Central memory CD4-positive, alpha-beta T cell (primary cell): ENCODE data around the gene CRACR2A.

Source experiments
- DNase-seq: peaks from one replicate; pipeline ENCODE4 v3.0.0; 2022

The CRACR2A gene

GRCh38 chr12:3594966-3595365 lies 157.9 kb downstream of the CRACR2A start:
- no peak for DNase-seq

- DNase-seq, result no peak
These were observed 158.9 kb downstream of the CRACR2A start for GRCh38 chr12:3593906-3594483.

DNA sequence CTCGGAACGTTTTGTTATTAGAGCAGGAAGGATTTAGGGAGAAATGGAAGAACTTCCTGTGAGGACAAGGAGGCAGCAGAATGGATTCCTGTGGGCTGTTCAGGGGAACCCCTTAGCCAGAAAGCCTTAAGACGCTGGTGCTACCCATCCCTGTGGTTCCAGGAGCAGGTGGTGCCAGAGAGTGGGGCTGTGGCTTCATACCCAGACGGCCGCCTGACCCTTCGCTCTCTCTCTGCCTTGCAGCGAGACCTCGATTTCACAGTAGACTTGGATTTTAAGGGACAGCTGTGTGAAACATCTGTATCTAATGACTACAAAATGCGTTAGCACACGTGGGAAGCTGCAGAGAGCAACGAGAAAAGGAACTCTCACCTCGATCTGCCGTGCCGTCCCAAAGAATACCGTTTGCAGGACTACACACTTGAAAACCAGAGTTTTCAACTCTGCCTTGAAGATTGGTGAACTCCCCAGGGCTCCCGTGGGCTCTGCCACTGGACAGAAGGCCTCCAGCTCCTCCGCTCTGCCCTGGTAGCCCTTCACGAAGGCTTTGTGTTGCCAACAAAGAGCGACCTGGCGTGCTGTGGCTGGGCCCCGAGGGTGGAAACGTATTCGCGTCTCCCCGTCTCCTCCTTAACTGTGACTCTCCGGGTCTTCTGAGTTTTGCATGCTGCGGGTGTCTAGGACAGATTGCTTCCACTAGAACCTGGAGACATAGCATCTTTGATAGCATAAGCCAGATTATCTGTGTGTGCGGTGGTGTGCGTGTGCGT lies 159.9 kb downstream of the CRACR2A start:
- no peak for DNase-seq

DNA sequence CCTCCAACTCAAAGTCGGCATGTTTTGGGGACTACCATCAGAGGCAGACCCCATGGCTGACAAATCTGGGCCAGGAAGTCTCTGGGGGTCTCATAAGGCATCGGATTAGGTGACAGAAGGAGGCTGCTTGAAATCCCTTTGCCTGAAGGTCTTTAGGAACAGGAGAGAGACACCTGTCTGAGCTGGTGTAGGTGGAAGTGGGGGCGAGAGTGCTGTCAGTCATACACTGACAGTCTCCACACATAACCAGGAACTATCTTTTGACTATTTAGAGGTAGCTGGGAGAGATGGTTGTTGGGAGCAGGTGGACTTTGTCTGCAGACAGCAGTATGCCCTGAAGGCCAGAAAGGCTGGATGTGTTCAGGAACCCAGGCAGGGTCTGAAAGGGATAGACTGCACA lies 163.2 kb downstream of the CRACR2A start:
- no peak for DNase-seq

- DNase-seq, result no peak
These were observed 165.4 kb downstream of the CRACR2A start for GRCh38 chr12:3587402-3588013.

- no peak for DNase-seq
These were observed 169.1 kb downstream of the CRACR2A start for GRCh38 chr12:3583656-3584334.

GRCh38 chr12:3580094-3580749 lies 172.7 kb downstream of the CRACR2A start:
- DNase-seq, result no peak

- DNase-seq, result no peak
These were observed 173.3 kb downstream of the CRACR2A start for GRCh38 chr12:3579446-3580093.

GRCh38 chr12:3578557-3578956 lies 174.4 kb downstream of the CRACR2A start:
- DNase-seq, result no peak

DNA sequence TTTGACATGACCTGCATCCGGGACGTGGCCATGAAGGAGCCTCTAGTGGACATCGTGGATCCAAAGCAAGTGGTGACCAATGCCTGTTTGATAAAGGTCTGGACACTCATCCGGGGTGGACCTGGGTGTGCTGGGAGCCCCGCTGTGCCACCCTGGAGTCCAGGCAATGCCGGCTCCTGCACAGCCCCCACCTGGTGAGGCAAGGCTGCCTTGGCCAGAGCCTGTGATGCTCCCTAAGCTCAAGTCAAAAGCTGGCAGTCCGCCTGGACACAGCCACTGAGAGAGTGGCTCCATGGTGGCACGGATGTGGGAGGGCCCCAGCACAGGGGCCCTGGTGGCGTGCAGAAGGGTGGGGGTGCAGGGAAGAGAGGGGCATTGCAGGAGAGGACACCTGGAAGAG lies 176.0 kb downstream of the CRACR2A start:
- no peak for DNase-seq

GRCh38 chr12:3574986-3575385 lies 177.9 kb downstream of the CRACR2A start:
- DNase-seq, result no peak

GRCh38 chr12:3572560-3572959 lies 180.3 kb downstream of the CRACR2A start:
- no peak for DNase-seq

GRCh38 chr12:3571724-3572123 lies 181.2 kb downstream of the CRACR2A start:
- no peak for DNase-seq

DNA sequence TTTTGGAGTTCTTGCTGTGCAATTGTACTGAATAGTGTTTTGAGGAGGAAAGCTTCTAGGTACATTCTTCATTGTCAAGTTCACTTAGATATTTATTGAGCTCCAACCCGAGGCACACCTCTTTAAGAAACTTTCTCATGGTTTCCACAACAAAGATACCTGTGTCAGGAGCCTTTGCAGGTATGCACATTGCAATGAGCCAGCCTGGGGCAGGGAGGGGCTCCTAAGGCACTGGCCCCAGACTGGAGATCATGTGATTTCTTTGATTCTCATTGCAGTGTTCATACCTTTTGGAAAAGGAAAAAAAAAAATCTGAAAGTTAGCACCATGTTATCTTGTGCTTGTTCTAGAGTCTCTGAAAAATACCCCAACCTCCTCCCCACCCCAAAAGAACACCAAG lies 181.6 kb downstream of the CRACR2A start:
- no peak for DNase-seq

- DNase-seq, result no peak
These were observed 184.2 kb downstream of the CRACR2A start for GRCh38 chr12:3568695-3569094.

- DNase-seq, result no peak
These were observed 186.9 kb downstream of the CRACR2A start for GRCh38 chr12:3565985-3566384.
